H9 (cell line): ENCODE data around the gene SLC16A11. TPM values are rescaled to one million over a fixed set of nuclear protein-coding genes. Genes with fewer than 3 reads are reported as not detected.

Experiments used
- DNase-seq: peaks from one replicate; pipeline ENCODE4 v3.0.0-alpha.2; 2017
- H2AFZ ChIP-seq: one replicate; pipeline ENCODE4 v1.6.1; 2013; ENCODE audit warnings: mild to moderate bottlenecking, low read length, control low read depth, moderate library complexity
- H2AK5ac ChIP-seq: 2 replicates; pipeline ENCODE4 v1.6.1; 2013; ENCODE audit warnings: low read length, control low read depth, mixed read lengths; ENCODE audit not compliant: insufficient read length
- H2BK120ac ChIP-seq: one replicate; pipeline ENCODE4 v1.6.1; 2013; ENCODE audit warnings: low read depth, mild to moderate bottlenecking, low read length, control low read depth, inconsistent platforms; ENCODE audit not compliant: poor library complexity, severe bottlenecking
- H2BK12ac ChIP-seq: 2 replicates; pipeline ENCODE4 v1.6.1; 2013; ENCODE audit warnings: low read length, control low read depth, mixed read lengths, low read depth; ENCODE audit not compliant: insufficient read length
- H2BK15ac ChIP-seq: 2 replicates; pipeline ENCODE4 v1.6.1; 2013; ENCODE audit warnings: low read depth, low read length, control low read depth
- H2BK20ac ChIP-seq: one replicate; pipeline ENCODE4 v1.6.1; 2013; ENCODE audit warnings: low read depth, mild to moderate bottlenecking, low read length, control low read depth, inconsistent platforms; ENCODE audit not compliant: poor library complexity, severe bottlenecking
- H2BK5ac ChIP-seq: 2 replicates; pipeline ENCODE4 v1.6.1; 2013; ENCODE audit warnings: low read length, control low read depth, mixed read lengths; ENCODE audit not compliant: insufficient read length
- H3K14ac ChIP-seq: 2 replicates; pipeline ENCODE4 v1.6.1; 2013; ENCODE audit warnings: low read length, control low read depth; ENCODE audit not compliant: insufficient read depth
- H3K18ac ChIP-seq: 2 replicates; pipeline ENCODE4 v1.6.1; 2013; ENCODE audit warnings: low read depth, mild to moderate bottlenecking, mixed read lengths, low read length, control low read depth; ENCODE audit not compliant: insufficient read length
- H3K23ac ChIP-seq: 2 replicates; pipeline ENCODE4 v1.6.1; 2013; ENCODE audit warnings: low read length, control low read depth, mixed read lengths, low read depth; ENCODE audit not compliant: insufficient read length
- H3K23me2 ChIP-seq: 2 replicates; pipeline ENCODE4 v1.6.1; 2013; ENCODE audit warnings: low read depth, mild to moderate bottlenecking, mixed read lengths, low read length, control low read depth; ENCODE audit not compliant: insufficient read length, poor library complexity, severe bottlenecking
- H3K27ac ChIP-seq: 2 replicates; pipeline ENCODE4 v1.5.1; 2013; ENCODE audit warnings: low read length, control low read depth, mixed read lengths, low read depth; ENCODE audit not compliant: insufficient read length
- H3K27me3 ChIP-seq: 2 replicates; pipeline ENCODE4 v1.6.1; 2013; ENCODE audit warnings: low read length, control low read depth, inconsistent platforms; ENCODE audit not compliant: insufficient read depth
- H3K4ac ChIP-seq: 2 replicates; pipeline ENCODE4 v1.6.1; 2013; ENCODE audit warnings: low read depth, mild to moderate bottlenecking, control low read depth, inconsistent platforms, low read length, moderate library complexity
- H3K4me1 ChIP-seq: 2 replicates; pipeline ENCODE4 v1.6.1; 2013; ENCODE audit warnings: low read length, control low read depth, inconsistent platforms; ENCODE audit not compliant: insufficient read depth
- H3K4me2 ChIP-seq: 2 replicates; pipeline ENCODE4 v1.6.1; 2013; ENCODE audit warnings: low read length, control low read depth, mixed read lengths; ENCODE audit not compliant: insufficient read length, insufficient read depth
- H3K56ac ChIP-seq: 2 replicates; pipeline ENCODE4 v1.6.1; 2013; ENCODE audit warnings: low read depth, mild to moderate bottlenecking, mixed read lengths, low read length, control low read depth; ENCODE audit not compliant: insufficient read length
- H3K79me1 ChIP-seq: 2 replicates; pipeline ENCODE4 v1.6.1; 2013; ENCODE audit warnings: low read depth, mild to moderate bottlenecking, moderate library complexity, low read length, control low read depth, inconsistent platforms; ENCODE audit not compliant: insufficient read depth, poor library complexity, severe bottlenecking
- H3K79me2 ChIP-seq: 2 replicates; pipeline ENCODE4 v1.6.1; 2013; ENCODE audit warnings: low read length, control low read depth, inconsistent platforms; ENCODE audit not compliant: insufficient read depth
- H3K9ac ChIP-seq: 2 replicates; pipeline ENCODE4 v1.6.1; 2013; ENCODE audit warnings: low read length, control low read depth, mixed read lengths; ENCODE audit not compliant: insufficient read length; ENCODE audit errors: extremely low read depth
- H3K9me3 ChIP-seq: one replicate; pipeline ENCODE4 v1.6.1; 2013; ENCODE audit warnings: low read depth, low read length, inconsistent platforms; ENCODE audit not compliant: control insufficient read depth
- H3T11ph ChIP-seq: one replicate; pipeline ENCODE4 v1.6.1; 2013; ENCODE audit warnings: mild to moderate bottlenecking, low read length, control low read depth, inconsistent platforms
- H4K20me1 ChIP-seq: one replicate; pipeline ENCODE4 v1.6.1; 2013; ENCODE audit not compliant: control insufficient read depth, insufficient read length, insufficient read depth
- H4K5ac ChIP-seq: 2 replicates; pipeline ENCODE4 v1.6.1; 2013; ENCODE audit warnings: low read depth, mild to moderate bottlenecking, mixed read lengths, low read length, control low read depth; ENCODE audit not compliant: insufficient read length
- H4K8ac ChIP-seq: replicated peaks from 2 replicates; pipeline ENCODE4 v1.6.1; 2013; ENCODE audit warnings: low read length, control low read depth, mixed read lengths, low read depth; ENCODE audit not compliant: insufficient read length
- H4K91ac ChIP-seq: 2 replicates; pipeline ENCODE4 v1.6.1; 2013; ENCODE audit warnings: low read depth, mild to moderate bottlenecking, moderate library complexity, mixed read lengths, low read length, control low read depth; ENCODE audit not compliant: insufficient read length
- H3K27ac Mint-ChIP-seq, 3 experiments: 2 replicates in 2 of 3; 3 replicates in 1 of 3; pipeline ENCODE4 v1.8.0; 2020 to 2021; ENCODE audit warnings: mixed read lengths in 3 of 3, mild to moderate bottlenecking in 1 of 3, moderate library complexity in 1 of 3
- H3K27me3 Mint-ChIP-seq: 2 replicates; pipeline ENCODE4 v1.8.0; 2021; ENCODE audit warnings: low read depth, mild to moderate bottlenecking, moderate library complexity, mixed read lengths
- H3K36me3 Mint-ChIP-seq, 3 experiments: 2 replicates in 2 of 3; 3 replicates in 1 of 3; pipeline ENCODE4 v1.8.0; 2020 to 2021; ENCODE audit warnings: low read depth in 3 of 3, mixed read lengths in 3 of 3; ENCODE audit not compliant: insufficient read depth in 1 of 3
- H3K4me1 Mint-ChIP-seq, 2 experiments: 2 replicates each; pipeline ENCODE4 v1.8.0; 2020; ENCODE audit warnings: mixed read lengths in 2 of 2
- H3K4me3 Mint-ChIP-seq, 2 experiments: 2 replicates in 1 of 2; 3 replicates in 1 of 2; pipeline ENCODE4 v1.8.0; 2020 to 2021; ENCODE audit warnings: mild to moderate bottlenecking in 2 of 2, mixed read lengths in 2 of 2, moderate library complexity in 1 of 2
- H3K9me3 Mint-ChIP-seq, 2 experiments: 2 replicates in 1 of 2; 3 replicates in 1 of 2; pipeline ENCODE4 v1.8.0; 2020; ENCODE audit warnings: mild to moderate bottlenecking in 2 of 2, mixed read lengths in 2 of 2, moderate library complexity in 1 of 2
- CTCF ChIP-seq: fragments of 200-600 bp; sonication (generic); conservative IDR thresholded peaks from 3 replicates; pipeline ENCODE4 v1.8.0; 2021; ENCODE audit warnings: antibody characterized with exemption, mild to moderate bottlenecking
- WGBS: extraction: QIAGEN DNeasy Blood & Tissue Kit; methylation state at CpG from one replicate; pipeline ENCODE4 v1.1.7; 2013; ENCODE audit warnings: missing lambda C conversion rate, low lambda C conversion rate, mixed read lengths; ENCODE audit not compliant: insufficient read length; ENCODE audit errors: extremely low coverage; 5-methylcytosine and 5-hydroxymethylcytosine counted together
- total RNA-seq: library from RNA; stranded (reverse); gene quantifications from 2 replicates; pipeline ENCODE4 v1.2.1, GENCODE V29; 2021

Gene SLC16A11
- total RNA-seq, 1 experiment from 2014 or later, result 0.13 TPM

DNA sequence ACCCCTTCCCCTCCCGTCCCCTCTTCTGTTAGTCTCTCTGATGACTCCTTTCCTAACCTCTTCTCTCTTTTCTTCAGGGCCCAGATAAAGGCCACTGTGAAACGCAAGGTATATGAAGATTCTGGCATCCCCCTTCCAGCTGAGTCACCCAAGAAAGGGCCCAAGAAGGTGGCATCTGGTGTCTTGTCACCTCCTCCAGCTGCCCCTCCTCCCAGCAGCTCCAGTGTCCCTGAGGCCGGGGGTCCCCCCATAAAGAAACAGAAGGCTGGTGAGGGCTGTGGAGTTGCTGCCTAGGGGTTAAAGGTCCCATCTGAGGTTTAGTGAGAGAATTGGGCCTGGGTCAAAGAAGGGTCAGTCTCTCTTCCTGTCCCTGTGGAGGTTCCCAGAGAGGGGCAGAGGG lies 27.5 kb downstream of the SLC16A11 start:
- H3K9me3 Mint-ChIP-seq, result no peaks in the 10 kb centered on the region; a peak in 1 of 5 replicates
- no peaks in the 10 kb centered on the region for H4K20me1 ChIP-seq
- TF ChIP-seq CTCF, result no peak

More for the DNA sequence above, 27.5 kb downstream of the SLC16A11 start:
- Mint-ChIP-seq H3K36me3 (peaks cover 2 to 22% (median 4%) of the 10 kb centered on the region in 3 experiments; a peak in 5 of 7 replicates), H3K4me3 (peak overlapping the region in 1 of 2 experiments; percentile 87; a peak in 1 of 5 replicates), H3K27ac (no peak overlapping the region), H3K27me3 (peaks cover 14% of the 10 kb centered on the region), H3K4me1 (peaks cover 28 to 62% of the 10 kb centered on the region in 2 experiments)
- Histone ChIP-seq H3K4me1 (no peaks in the 10 kb centered on the region), H4K91ac (no peak overlapping the region), H3T11ph (no peak overlapping the region), H2AFZ (no peak overlapping the region), H2BK5ac (no peak overlapping the region), H3K9ac (no peak overlapping the region), H3K14ac (no peak overlapping the region), H3K23me2 (peaks cover 13% of the 10 kb centered on the region), H3K9me3 (no peaks in the 10 kb centered on the region), H3K79me1 (peaks cover 2% of the 10 kb centered on the region), H3K79me2 (no peaks in the 10 kb centered on the region; the same call in 1 of the 2 replicates), H3K56ac (no peak overlapping the region), H2BK20ac (no peak overlapping the region), H3K18ac (no peak overlapping the region), H2BK12ac (no peak overlapping the region), H2BK120ac (no peak overlapping the region), H3K4me2 (no peak overlapping the region), H3K4ac (no peak overlapping the region), H3K27ac (no peak overlapping the region), H4K5ac (no peak overlapping the region), H3K27me3 (no peaks in the 10 kb centered on the region; the same call in 1 of the 2 replicates), H2AK5ac (no peak overlapping the region), H2BK15ac (no peak overlapping the region), H3K23ac (no peak overlapping the region), H4K8ac (no peak overlapping the region)
- DNase-seq, result no peak
- WGBS, result no CpG with 5 or more reads among the region's 3 CpGs
